Small intestine (tissue), 7 donors: Measurements from ENCODE around the gene SGPP1. TPM values are rescaled to one million over a fixed set of nuclear protein-coding genes. Genes with fewer than 3 reads are reported as not detected.

Source experiments
- DNase-seq, 2 donors: peaks; one replicate each; pipeline versions ENCODE4 v3.0.0 to v3.0.0-alpha.2; 2013
- FAIRE-seq: peaks from 2 replicates; lab custom pipeline; 2012; peaks lifted over from hg19 to GRCh38; lab: Jason Lieb, UNC
- H3K27ac ChIP-seq, 3 donors: one replicate each; pipeline ENCODE4 v1.5.1; 2013; ENCODE audit warnings: low read length in 2 of 3, mild to moderate bottlenecking in 2 of 3, control low read depth in 1 of 3, inconsistent platforms in 1 of 3, low read depth in 1 of 3, moderate library complexity in 1 of 3
- H3K27me3 ChIP-seq, 3 donors: one replicate each; pipeline ENCODE4 v1.6.1; 2013; ENCODE audit warnings: low read length in 3 of 3, inconsistent platforms in 1 of 3; ENCODE audit not compliant: control insufficient read depth in 3 of 3, insufficient read depth in 3 of 3
- H3K36me3 ChIP-seq, 3 donors: one replicate each; pipeline ENCODE4 v1.6.1; 2013; ENCODE audit warnings: low read length in 3 of 3, inconsistent platforms in 1 of 3, low read depth in 1 of 3, mild to moderate bottlenecking in 1 of 3, moderate library complexity in 1 of 3; ENCODE audit not compliant: control insufficient read depth in 3 of 3, insufficient read depth in 2 of 3
- H3K4me1 ChIP-seq, 3 donors: one replicate each; pipeline ENCODE4 v1.6.1; 2013; ENCODE audit warnings: low read length in 2 of 3, inconsistent platforms in 1 of 3, low read depth in 1 of 3, mild to moderate bottlenecking in 1 of 3, moderate library complexity in 1 of 3; ENCODE audit not compliant: control insufficient read depth in 3 of 3, insufficient read depth in 2 of 3
- H3K4me3 ChIP-seq, 3 donors: one replicate each; pipeline ENCODE4 v1.5.1; 2013; ENCODE audit warnings: low read length in 3 of 3, control low read depth in 1 of 3, inconsistent platforms in 1 of 3, low read depth in 1 of 3, mild to moderate bottlenecking in 1 of 3, moderate library complexity in 1 of 3
- H3K9me3 ChIP-seq, 2 donors: one replicate each; pipeline ENCODE4 v1.6.1; 2013; ENCODE audit warnings: low read depth in 1 of 2, low read length in 1 of 2; ENCODE audit not compliant: control insufficient read depth in 2 of 2, insufficient read depth in 1 of 2
- WGBS, 3 donors: extraction: QIAGEN DNeasy Blood & Tissue Kit; methylation state at CpG; one replicate each; pipeline ENCODE4 v1.1.7; 2013; 5-methylcytosine and 5-hydroxymethylcytosine counted together
- polyA plus RNA-seq, 4 donors: library from polyadenylated mRNA; stranded (reverse) in 3 of 4; unstranded in 1 of 4; fragments of 200-250 nt in 3 of 4; fragments of 120-200 nt in 1 of 4; gene quantifications; one replicate each; pipeline versions ENCODE4 v1.2.1 to v1.2.3, GENCODE V29; 2013
- donor health status: healthy with polysubstance abuse.
- donor health status: control.
- donor health status: control.
- donor health status: Bipolar disorder and iron deficiency.
- donor health status: healthy.

The SGPP1 gene
- polyA plus RNA-seq, 4 donors: 3.2 to 8.7 (median 6.2) TPM

- FAIRE-seq (no peak), DNase-seq (peak in 1 of 2 donors; percentile 43)
- 18 to 66% (median 43%) methylated on average over 2 of the region's 2 CpGs for WGBS, 3 donors
- peak overlapping the region in 1 of 3 donors; percentile 31 for H3K27ac ChIP-seq
- H3K9me3 ChIP-seq: no peaks in the 10 kb centered on the region
- H3K4me3 ChIP-seq: no peak overlapping the region
- H3K36me3 ChIP-seq: no peaks in the 10 kb centered on the region
- no peaks in the 10 kb centered on the region for H3K27me3 ChIP-seq
- H3K4me1 ChIP-seq: peaks cover 0 to 3% (median 0%) of the 10 kb centered on the region in 3 donors
These were observed 26.1 kb downstream of the SGPP1 start for GRCh38 chr14:63701606-63702299.

GRCh38 chr14:63692310-63693020, 35.4 kb downstream of the SGPP1 start:
- FAIRE-seq (no peak), DNase-seq (no peak)

GRCh38 chr14:63689132-63689531, 38.7 kb downstream of the SGPP1 start:
- DNase-seq: no peak
- Histone ChIP-seq H3K4me1 (no peaks in the 10 kb centered on the region), H3K9me3 (no peaks in the 10 kb centered on the region), H3K27me3 (no peaks in the 10 kb centered on the region), H3K27ac (no peak overlapping the region), H3K4me3 (no peak overlapping the region), H3K36me3 (peaks cover 0 to 3% (median 0%) of the 10 kb centered on the region in 3 donors)
- no peak for FAIRE-seq
- 78 to 91% (median 85%) methylated on average over 3 of the region's 3 CpGs for WGBS, 3 donors

More at GRCh38 chr14:63692310-63693020, 35.4 kb downstream of the SGPP1 start:
- peaks cover 0 to 3% (median 0%) of the 10 kb centered on the region in 3 donors for H3K36me3 ChIP-seq
- H3K4me1 ChIP-seq: no peaks in the 10 kb centered on the region
- H3K4me3 ChIP-seq: no peak overlapping the region
- WGBS, 3 donors: 92 to 96% (median 95%) methylated on average over 5 of the region's 5 CpGs
- no peaks in the 10 kb centered on the region for H3K9me3 ChIP-seq
- no peak overlapping the region for H3K27ac ChIP-seq
- no peaks in the 10 kb centered on the region for H3K27me3 ChIP-seq

GRCh38 chr14:63686926-63687325, 40.9 kb downstream of the SGPP1 start:
- Histone ChIP-seq H3K4me3 (no peak overlapping the region), H3K36me3 (no peaks in the 10 kb centered on the region), H3K9me3 (no peaks in the 10 kb centered on the region), H3K4me1 (no peaks in the 10 kb centered on the region), H3K27ac (no peak overlapping the region), H3K27me3 (no peaks in the 10 kb centered on the region)
- FAIRE-seq (no peak), DNase-seq (no peak)

GRCh38 chr14:63685401-63685800, 42.5 kb downstream of the SGPP1 start:
- H3K27ac ChIP-seq: no peak overlapping the region
- H3K36me3 ChIP-seq: no peaks in the 10 kb centered on the region
- FAIRE-seq (peak; percentile 71), DNase-seq (no peak)
- no peaks in the 10 kb centered on the region for H3K27me3 ChIP-seq
- no peaks in the 10 kb centered on the region for H3K4me1 ChIP-seq
- no peak overlapping the region for H3K4me3 ChIP-seq
- 96 to 100% (median 100%) methylated on average over 1 of the region's 1 CpG for WGBS, 3 donors
- no peaks in the 10 kb centered on the region for H3K9me3 ChIP-seq

- Histone ChIP-seq H3K36me3 (no peaks in the 10 kb centered on the region), H3K9me3 (no peaks in the 10 kb centered on the region), H3K27me3 (no peaks in the 10 kb centered on the region), H3K4me3 (no peak overlapping the region), H3K27ac (no peak overlapping the region), H3K4me1 (no peaks in the 10 kb centered on the region)
- DNase-seq (no peak), FAIRE-seq (no peak)
- WGBS, 3 donors: 90 to 94% (median 90%) methylated on average over 9 of the region's 9 CpGs
These were observed 44.9 kb downstream of the SGPP1 start for GRCh38 chr14:63682727-63683593.

GRCh38 chr14:63678536-63678935, 49.3 kb downstream of the SGPP1 start:
- Histone ChIP-seq H3K4me3 (no peak overlapping the region), H3K27ac (peak overlapping the region in 1 of 3 donors; percentile 30), H3K36me3 (no peaks in the 10 kb centered on the region), H3K27me3 (no peaks in the 10 kb centered on the region), H3K4me1 (no peaks in the 10 kb centered on the region), H3K9me3 (no peaks in the 10 kb centered on the region)
- FAIRE-seq: no peak
- 90 to 100% (median 100%) methylated on average over 1 of the region's 1 CpG for WGBS, 3 donors
- no peak for DNase-seq

- FAIRE-seq: no peak
- peak; percentile 67 to 84 for DNase-seq
- 22 to 53% (median 34%) methylated on average over 3 of the region's 3 CpGs for WGBS, 3 donors
- Histone ChIP-seq H3K27me3 (no peaks in the 10 kb centered on the region), H3K27ac (peak overlapping the region in 1 of 3 donors; percentile 30), H3K9me3 (no peaks in the 10 kb centered on the region), H3K36me3 (no peaks in the 10 kb centered on the region), H3K4me1 (no peaks in the 10 kb centered on the region), H3K4me3 (no peak overlapping the region)
These were observed 49.9 kb downstream of the SGPP1 start for GRCh38 chr14:63677891-63678379.
